GM19023 (cell line): Measurements from ENCODE around the gene SLC51A.

Experiments used
- ATAC-seq: cut with Tn5 transposase; IDR thresholded peaks from one replicate; pipeline ENCODE4 v1.9.1; 2021; ENCODE audit warnings: mild to moderate bottlenecking, moderate library complexity; ENCODE audit not compliant: unreplicated experiment

Gene SLC51A

DNA sequence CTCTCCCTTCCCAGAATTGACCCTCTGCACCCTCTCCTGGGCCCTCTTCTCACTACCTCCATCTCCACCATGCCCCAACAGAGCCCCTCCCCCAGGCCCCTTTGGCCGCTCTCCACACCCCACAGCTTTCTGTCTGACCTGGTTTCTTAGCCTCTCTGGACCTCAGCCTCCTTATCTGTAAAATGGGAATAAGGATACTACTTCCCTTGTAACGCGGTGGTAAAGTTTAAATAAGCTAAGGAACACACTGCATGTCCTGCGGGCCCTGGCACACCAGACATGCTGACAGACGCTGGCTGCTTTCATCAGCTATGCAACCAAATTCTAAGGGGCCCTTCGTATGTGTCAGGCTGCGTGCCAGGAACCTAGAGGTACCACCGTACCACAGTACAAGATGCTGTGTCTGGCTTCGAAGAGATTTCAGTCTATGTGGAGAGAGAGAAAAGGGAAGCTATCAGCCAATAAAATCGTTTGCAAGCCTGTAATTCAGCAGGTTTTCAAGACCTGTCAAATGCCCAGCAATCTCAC lies 777 bp upstream of the SLC51A start:
- ATAC-seq, result no peak

DNA sequence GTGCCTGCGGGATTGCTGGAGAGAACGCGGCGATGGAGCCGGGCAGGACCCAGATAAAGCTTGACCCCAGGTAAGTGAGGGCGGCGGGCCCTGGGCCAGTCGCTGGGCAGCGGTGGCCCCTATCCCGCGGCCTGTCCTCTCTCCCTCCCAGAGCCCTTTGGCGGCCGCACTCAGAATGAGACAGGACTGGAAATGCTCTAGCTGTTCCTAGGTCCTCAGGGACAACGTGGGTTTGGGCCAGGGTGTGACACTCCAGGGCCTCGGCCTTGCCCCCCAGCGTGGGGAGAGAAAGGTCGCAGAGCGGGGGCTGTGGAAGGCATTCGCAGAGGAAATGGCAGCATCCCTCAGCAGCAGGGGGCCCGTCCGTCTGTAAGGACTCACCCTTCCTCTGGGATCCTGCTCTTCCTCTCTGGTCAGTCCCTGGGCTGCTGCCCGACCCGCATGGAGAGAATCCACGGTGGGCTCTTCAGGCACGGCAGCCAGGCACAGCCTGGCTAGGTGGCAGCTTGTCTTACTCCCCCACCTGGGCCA lies 412 bp downstream of the SLC51A start:
- no peak for ATAC-seq

DNA sequence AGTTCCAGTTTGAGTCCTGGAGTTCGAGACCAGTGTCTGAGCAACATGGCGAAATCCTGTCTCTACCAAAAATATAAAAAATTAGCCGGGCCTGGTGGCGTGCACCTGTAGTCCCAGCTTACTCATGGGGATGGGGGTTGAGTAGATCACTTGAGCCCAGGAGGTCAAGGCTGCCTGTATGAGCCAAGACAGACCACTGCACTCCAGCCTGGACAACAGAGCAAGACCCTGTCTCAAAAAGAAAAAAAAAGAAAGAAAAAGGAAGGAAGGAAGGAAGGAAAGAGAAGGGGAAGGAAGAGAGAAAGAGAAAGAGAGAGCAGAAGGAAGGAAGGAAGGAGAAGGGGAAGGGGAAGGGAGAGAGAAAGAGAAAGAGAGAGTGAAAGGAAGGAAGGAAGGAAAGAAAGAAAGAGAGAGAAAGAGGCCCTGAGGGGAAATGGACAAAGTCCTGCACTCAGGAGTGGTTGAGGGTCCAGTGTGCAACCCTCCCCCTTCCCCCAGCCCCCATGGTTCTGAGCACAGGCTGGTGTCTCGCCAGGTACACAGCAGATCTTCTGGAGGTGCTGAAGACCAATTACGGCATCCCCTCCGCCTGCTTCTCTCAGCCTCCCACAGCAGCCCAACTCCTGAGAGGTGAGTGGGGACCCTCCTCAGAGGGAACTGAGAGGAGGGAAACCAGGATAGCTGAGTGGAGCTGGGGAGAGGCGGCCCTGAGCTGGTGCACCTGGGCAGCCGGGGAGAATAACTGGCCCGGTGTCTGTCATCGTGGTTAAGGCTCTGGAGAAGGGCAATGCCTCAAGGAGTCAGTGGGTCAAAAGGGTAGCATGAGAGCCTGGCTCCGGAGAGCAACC lies 1.2 kb downstream of the SLC51A start:
- no peak for ATAC-seq

DNA sequence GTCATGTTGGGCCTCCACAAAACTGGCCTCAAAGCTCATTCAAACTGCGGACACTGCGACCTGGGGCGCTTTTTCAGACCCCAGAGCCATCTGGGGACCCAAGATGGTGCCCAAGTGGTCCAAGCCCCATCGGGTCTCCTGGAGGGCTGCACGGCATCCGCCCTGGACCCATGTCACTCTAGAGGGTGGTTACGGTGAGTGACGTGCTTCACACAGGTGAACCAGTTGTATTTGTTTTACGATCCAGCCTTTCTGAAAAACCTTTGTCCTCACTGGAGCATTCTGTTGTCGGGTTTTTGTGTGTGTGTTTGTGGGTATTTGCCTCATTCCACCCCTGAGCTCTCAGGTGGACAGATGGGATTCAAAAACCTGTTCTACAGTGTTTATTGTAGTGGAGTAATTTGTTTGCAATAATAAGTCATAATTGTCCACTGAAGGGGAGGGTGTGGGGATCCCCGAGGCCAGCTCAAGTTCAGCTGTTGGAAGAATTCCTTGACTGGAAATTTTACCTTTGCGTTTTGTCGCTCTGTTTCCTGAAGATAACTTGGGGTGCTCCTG lies 1.9 kb downstream of the SLC51A start:
- ATAC-seq, result no peak

DNA sequence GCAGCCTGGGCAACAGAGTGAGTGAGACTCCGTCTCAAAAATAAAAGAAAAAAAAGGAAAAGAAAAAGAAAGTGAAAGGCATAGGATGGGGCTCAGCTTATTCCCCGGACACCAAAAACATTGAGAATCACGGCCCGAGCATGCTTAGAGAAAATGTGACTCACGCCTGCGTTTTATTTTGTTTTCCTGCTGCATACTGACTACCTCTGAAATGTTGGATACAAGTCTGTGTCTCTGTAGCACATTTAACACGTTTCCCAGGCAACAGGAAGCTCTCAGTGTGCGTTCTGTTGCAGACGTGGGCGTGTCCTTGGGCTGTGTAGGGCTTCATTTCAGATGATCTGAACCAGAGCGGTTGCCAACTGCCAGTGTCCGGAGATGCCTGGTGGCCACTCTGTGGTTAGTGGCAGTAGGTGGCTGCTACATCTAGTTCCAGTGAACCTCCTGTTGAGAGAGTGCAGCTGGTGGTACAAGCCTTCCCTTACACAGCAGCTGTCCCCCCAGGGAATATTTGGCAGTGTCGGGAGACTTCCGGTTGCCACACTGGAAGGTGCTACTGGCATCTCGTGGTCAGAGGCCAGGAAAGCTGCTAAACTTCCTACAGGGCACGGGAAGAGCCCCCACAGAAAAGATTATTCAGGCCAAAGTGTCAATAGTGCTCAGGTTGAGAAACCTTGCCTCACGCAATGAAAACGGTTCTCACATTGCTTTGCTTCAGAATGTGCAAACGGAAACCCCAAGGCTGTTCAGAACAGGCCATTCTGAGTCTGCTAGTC lies 3.0 kb downstream of the SLC51A start:
- peak; percentile 80 for ATAC-seq

DNA sequence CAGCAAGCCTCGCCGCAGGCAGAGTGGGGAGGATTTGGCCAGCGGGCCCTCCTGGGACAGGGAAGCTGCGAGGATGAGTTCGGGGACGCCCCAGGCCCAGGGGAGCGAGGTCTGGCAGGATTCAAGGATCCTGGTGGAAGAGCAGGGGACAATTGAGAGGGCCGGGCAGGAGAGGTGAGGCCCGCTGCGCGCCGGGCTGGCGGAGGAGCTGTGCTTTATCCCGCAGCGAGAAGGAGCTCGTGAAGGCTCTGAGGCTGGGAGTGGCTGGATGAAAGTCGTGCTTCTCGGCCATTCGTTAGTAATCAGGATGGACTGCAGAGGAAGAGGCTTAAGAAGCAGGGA lies 3.6 kb downstream of the SLC51A start:
- no peak for ATAC-seq

DNA sequence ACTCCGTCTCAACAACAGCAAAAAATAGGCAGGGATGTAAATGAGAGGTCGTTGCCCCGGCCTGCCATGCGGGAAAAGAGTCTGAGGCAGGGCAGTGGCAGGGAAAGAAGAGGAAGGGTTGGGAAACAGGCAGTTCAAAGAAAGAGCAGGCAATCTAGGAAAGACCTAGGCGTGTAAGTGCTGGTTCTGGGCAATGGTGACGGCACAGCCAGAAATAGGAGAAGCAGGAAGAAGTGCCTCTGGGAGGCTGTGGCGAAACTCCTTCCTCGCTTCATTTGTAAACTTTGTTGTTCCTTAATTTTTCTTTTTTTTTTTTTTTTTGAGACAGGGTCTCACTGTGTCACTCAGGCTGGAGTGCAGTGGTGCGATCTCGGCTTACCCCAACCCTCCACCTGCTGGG lies 4.3 kb downstream of the SLC51A start:
- ATAC-seq, result no peak

DNA sequence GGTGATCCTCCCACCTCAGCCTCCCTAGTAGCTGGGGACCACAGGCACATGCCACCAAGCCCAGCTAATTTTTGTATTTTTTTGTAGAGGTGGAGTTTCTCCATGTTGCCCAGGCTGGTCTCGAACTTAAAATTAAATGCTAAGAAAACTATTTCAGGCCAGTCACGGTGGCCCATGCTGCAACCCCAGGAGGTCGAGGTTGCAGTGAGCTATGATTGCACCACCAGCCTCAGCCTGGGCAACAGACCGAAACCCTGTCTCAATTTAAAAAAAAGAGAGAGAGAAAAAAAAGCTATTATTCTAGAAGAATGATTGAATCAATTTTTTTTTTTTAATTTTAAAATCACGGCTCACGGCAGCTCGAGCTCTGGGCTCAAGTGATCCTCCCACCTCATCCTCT lies 4.7 kb downstream of the SLC51A start:
- ATAC-seq, result no peak

DNA sequence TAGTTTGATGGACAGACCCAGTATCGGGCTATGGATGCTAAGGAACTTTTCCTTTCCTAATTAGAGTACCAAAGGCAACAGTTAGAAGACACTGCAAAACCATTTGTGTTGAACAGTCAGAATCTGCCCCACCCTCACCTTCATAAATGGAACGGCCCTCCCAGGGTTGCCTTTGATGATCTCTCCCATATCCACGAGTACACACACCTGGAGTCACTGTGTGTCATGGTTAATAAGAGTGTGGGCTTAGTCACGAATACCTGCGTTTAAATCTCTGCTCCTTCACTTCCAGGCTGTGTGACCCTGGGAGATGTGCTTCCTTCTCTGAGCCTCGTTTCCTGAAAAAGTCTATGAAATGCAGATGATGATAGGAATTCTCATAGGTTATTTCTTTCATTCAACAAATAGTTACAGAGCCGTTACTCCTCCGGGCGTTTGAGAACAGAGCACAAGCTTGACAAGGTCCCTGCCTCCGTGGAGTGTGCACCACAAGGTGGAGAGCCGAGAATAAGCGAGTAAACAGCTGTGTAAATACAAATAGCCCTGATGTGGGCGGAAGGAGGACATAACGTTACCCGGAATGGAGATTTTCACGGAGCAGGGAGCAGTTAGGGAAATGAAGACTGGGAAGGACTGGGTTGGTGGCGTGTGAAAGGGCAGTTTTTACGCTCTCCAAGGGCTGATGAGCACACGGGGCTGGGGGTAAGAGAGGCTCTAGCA lies 6.7 kb downstream of the SLC51A start:
- no peak for ATAC-seq

DNA sequence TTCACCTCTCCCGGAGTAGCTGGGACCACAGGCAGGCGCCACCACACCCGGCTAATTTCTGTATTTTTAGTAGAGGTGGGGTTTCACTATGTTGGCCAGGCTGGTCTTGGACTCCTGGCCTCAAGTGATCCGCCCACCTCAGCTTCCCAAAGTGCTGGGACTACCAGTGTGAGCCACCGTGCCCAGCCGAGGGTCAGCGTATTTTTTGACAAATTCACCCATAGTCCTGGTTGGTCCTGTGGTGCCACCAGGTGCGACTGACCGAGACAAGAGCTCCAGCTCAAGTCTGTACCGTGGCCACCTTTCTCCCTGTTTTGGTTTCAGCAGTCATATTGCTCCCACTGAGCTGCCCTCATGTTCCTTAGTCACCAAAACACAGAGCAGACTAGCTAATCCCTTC lies 8.8 kb downstream of the SLC51A start:
- no peak for ATAC-seq

DNA sequence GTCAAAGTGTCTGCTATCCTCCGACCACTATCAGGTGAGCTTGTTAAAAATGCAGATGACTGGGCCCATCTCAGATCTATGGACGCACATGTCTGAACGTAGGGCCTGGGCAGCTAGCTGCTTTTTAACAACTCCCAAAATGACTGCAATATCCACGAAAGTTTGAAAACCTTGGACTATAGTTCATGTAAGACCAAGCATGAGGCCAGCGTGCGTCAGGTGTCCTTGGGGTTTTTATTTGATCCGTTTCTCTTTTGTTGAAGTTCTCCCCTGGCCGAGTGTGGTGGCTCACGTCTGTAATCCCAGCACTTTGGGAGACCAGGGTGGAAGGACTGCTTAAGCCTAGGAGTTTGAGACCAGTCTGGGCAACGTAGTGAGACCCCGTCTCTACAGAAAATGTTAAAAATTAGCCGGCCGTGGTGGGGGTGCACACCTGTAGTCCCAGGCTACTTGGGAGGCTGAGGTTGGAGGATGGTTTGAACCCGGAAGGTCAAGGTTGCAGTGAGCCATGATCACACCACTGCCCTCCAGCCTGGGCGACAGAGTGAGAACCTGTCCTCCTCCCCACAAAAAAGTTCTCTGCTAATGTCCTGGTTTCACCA lies 9.5 kb downstream of the SLC51A start:
- no peak for ATAC-seq

DNA sequence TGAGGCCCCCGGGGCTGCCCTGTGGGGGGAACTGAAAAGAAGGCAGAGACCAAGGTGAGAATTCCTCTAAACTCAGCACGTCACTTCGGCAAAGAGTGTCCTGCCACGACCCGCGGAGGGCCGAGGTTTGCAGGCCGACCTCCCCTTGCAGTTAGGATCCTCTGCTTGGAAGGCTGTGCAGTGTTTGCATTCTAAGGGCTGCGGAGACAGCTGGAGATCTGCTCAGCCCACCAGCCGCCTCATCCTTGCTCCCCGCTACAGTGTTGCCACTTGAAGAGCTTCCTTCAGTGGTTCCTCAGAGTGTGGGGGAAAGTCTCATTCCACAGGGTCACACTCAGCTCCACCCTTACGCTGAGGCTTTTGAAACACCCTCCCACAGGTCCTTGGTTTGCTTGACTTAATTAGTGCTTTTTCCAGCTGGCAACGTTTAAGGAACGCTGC lies 10.8 kb downstream of the SLC51A start:
- ATAC-seq, result no peak

DNA sequence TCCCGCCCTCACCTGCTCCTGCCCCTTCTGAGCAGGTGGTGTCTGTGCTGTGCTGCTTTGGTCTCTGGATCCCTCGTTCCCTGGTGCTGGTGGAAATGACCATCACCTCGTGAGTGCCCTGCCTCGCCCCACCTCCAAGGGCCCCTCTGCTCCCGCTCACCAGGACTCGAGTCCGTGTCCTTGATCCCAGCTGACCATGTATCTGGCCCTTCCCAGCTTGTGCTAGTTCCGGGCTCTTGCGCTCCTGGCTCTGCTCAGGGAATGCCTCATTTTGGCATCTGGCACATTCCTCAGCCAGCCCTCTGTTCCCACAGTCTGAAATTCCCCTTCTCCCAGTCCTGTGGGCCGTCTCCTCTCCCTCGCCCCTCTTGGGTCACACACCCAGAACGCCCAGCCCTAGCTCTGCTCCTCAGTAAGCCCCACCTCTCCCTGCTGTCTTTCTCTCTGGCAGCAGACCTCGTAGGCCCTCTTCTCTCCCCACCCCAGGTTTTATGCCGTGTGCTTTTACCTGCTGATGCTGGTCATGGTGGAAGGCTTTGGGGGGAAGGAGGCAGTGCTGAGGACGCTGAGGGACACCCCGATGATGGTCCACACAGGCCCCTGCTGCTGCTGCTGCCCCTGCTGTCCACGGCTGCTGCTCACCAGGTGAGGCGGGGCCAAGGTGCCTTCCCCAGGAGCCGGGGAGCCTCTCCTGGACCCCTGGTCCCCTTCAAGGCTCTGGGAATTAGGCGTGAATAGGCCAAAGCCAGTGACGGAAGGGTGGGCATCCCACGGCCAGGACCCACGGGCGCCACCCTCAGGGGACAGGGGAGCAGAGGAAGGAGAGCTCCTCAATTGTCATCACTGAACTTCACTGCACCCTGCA lies 11.5 kb downstream of the SLC51A start:
- ATAC-seq, result no peak

DNA sequence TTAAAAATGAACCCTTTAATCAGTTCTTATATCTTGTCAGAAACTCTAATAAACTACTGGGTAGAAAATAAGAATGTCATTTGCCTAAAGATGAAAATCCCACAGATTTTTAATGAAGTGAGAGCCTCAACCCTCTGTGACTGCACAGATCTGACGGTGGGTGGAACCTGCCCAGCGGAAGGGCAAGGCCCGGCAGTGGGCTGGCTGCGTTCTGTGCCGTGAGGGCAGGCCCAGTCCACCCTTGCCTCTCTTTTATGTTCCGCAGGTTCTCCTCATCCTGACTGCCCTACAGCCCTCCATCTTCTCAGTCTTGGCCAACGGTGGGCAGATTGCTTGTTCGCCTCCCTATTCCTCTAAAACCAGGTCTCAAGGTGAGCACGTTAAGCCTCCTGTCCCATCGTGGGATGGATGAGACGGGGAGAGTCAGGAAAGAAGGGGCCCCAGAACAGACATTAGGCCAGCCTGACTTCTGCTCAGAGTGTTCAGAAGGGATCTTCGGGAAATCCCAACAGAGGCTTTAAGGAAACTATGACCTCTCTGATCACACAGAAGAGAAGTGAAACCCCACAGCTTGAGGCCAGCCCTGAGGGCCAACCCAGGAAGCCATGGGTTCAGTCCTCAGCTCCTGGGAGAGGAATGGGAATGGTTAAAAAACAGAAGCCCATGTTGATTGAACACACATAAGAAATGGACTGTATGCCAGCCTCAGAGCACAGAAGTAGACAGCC lies 16.0 kb downstream of the SLC51A start:
- ATAC-seq, result peak; percentile 50

DNA sequence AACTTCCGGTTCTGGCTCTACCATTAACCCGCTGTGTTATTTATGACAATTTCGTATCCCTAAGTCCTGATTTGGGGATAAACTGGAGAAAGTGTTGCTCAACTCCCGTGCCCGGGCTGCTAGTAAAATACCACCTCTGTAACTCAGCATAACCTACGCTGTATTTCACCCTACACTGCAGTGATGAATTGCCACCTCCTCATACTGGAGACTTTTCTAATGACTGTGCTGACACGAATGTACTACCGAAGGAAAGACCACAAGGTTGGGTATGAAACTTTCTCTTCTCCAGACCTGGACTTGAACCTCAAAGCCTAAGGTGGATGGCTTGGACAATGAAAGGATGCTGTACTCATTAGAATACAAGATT lies 16.5 kb downstream of the SLC51A start:
- ATAC-seq, result no peak

DNA sequence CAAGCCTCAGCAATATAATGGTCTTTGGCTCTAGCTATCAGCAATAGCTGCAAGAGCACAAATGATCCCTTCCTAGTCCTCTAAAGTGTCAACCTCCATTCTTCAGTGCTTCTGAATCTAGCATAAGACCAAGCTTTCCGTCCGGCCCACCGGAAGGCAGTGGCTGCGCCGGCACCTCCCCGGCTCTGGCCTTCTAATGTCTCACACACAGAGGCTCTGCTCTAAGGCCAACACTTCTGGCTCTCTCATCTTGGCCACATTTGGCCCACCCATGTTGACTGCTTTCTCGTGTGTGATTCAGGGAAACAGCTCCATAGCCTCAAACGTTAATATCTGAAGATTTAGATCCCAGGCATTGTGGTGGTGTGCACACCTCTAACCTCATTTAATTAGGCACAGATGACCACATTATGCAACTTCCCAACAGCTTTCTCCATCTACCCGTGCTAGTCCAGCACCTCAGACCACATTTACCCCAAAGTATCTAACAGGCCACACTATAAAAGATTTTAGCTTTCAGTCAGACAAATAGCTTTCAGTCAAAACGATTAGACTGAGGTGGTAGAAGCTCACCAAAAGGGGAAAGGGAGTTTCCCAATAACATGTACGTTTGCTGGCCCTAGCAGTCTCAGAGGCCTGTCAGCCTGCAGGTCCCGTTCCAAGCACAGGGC lies 19.3 kb downstream of the SLC51A start:
- ATAC-seq, result no peak

DNA sequence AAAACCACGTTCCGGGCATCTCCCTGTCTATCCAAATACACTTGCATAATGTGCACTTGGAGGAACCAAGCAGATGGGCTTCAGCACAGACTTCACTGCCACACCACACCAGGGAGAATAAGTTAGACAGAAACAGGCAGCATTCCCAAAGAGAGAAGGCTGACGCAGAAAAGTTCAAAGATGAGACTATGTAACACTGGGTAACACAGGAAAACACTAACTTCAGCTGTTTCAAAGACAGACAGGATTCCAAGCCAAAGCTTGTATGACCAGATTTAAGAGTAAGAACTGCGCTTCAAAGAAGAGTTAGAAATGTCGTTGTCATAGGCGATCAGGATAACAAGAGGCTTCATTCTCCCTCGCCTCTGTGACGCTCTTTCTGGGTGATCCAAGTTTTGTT lies 19.9 kb downstream of the SLC51A start:
- no peak for ATAC-seq

DNA sequence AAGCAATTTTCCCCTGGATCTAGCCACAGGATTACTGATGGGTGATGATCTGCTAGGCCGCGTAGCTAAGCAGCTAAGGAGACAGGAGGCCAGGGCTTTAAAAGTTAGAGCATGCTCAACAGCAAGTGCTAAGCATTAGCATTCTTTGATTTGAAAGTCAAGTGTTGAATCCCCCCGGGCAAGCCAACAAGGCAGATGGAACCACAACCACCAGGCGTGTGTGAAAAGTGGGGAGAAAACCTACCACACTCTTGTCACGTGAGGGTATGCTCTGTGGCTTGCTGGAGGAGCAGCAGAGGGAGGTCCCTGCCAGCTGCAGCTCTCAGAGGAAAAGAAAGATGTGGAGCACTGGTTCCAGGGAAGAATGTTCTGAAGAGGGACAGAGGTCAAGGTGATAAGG lies 20.9 kb downstream of the SLC51A start:
- peak; percentile 55 for ATAC-seq
